GM18870 (cell line): ENCODE data around the gene CRISPLD2.

ENCODE experiments used
- ATAC-seq: cut with Tn5 transposase; IDR thresholded peaks from one replicate; pipeline ENCODE4 v1.9.1; 2021; ENCODE audit warnings: moderate library complexity; ENCODE audit not compliant: unreplicated experiment

Gene CRISPLD2

DNA sequence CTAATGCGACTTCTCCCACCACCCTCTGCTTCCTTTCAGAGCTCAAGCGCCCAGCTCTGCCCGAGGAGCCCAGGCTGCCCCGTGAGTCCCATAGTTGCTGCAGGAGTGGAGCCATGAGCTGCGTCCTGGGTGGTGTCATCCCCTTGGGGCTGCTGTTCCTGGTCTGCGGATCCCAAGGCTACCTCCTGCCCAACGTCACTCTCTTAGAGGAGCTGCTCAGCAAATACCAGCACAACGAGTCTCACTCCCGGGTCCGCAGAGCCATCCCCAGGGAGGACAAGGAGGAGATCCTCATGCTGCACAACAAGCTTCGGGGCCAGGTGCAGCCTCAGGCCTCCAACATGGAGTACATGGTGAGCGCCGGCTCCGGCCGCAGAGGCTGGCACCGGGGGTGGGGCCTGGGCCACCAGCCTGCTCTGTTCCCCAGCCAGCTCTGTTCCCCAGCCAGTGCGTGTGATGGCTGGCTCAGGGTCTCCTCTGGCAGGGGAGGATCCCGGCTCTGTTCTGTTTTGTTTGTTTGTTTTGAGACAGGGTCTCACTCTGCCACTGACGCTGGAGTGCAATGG lies 18.7 kb downstream of the CRISPLD2 start:
- ATAC-seq: no peak

DNA sequence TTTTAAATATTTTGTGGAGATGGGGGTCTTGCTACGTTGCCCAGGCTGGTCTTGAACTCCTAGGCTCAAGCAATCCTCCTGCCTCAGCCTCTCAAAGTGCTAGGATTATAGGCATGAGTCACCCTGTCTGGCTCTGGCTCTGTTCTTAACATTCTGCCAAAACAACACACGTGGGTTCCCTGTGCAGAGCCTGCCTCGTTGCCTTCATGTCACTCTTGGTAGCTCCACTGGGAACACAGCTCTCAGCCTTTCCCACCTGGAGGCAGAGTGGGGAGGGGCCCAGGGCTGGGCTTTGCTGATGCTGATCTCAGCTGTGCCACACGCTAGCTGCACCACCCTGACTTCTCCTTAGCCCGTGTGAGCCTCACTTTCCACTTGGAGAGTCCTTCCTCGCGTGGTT lies 19.3 kb downstream of the CRISPLD2 start:
- ATAC-seq: no peak

DNA sequence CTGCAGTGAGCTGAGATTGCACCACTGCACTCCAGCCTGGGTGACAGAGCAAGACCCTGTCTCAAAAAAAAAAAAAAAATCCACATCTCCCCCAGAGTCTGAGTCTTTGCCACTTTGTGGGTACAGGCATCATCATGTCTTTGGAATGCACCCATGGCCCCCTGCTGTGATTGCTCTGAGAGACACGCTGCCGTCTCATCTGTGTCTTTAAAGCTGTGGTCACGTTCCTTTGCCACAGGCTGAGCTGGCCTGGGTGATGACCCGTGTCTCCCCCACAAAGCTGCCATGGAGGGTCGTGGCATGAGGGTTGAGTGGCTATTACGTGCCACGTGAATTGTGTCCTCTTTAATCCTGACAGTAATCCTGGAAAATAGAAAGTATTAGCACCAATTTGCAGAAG lies 20.2 kb downstream of the CRISPLD2 start:
- ATAC-seq: no peak

DNA sequence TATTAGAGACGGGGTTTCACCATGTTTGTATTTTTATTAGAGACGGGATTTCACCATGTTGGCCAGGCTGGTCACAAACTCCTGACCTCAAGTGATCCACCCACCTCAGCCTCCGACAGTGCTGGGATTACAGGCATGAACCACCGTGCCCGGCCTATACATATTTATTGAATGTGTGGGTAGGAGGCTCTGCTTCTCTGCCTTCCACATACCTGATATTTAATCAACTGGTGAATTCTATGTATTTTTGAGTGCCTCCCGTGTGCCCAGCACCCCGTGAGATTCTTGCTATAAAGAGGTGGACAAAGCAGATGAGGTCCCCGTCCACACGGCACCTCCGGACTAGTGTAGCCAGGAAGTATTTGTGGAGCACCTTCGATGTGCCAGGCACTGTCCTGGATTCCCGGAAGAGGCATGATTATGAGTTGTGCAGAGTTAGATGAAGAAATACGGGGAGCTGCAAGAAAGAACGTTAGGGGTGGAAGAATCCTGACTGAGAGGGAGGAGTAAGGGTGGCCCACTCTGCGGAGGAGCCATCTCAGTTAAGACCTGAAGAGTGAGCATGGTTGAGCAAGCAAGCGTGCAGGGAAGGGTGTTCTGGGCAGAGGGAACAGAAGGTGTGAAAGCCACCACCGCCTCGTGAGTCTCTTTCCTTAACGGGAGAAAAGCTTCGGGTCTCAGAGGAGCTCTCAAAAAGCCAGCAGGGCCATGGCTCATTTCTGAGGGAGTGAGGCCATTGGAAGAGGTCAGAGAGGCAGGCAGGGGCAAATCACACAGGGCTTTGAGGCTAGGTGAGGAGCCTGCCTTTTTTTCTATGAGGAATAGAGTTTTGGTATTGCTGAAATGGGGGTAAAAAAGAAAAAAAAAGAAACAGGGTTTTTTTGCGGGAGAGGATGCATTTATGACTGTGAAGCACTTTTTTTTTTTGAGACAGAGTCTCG lies 21.2 kb downstream of the CRISPLD2 start:
- ATAC-seq: no peak

DNA sequence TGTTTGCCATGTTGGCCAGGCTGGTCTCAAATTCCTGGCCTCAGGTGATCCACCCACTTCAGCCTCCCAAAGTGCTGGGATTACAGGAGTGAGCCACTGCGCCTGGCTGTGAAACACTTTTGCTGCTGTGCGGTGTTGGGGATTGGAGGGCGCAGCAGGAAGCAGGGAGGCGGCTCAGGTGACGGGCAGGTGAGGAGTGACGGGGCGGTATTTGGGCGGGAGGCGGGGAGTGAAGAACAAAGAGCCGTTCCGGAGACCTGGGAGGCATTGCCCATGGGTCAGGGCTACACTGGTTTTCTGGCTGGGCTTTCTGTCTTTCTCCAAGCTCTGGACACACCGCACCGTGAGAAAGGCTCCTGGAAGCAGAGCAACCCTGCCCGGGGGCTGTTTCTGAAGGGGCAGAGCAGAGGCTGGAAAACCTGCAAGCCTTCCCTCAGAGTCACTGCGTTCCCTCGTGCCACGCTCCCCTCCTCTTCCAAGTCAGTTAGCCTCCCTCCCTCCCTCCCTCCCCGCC lies 22.1 kb downstream of the CRISPLD2 start:
- ATAC-seq: no peak

DNA sequence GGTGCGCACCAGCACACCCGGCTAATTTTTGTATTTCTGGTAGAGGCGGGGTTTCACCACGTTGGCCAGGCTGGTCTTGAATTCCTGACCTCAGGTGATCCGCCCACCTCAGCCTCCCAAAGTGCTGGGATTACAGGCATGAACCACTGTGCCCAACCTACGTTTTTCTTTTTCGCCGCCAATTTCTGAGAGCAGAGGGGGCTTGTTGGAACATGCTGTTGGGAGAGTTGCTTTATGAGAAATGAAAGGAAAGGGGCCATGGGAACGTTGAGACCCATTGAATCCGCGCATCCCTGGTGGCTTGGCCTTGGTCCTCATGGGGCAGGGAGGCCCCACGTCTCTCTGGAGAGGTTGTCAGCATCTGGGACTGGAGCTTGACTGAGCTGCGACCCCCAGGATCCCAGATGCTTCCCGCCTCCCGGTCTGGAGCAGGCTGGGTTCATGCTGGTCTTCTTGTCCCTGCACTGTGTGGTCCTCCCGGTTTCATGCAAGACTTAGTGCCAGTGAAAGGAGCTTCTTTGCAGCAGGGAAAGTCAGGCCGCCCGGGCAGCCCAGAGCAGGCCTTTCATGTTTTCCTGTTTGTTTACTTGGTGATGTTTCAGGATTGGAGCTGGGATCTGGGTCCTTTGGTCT lies 22.8 kb downstream of the CRISPLD2 start:
- no peak for ATAC-seq

DNA sequence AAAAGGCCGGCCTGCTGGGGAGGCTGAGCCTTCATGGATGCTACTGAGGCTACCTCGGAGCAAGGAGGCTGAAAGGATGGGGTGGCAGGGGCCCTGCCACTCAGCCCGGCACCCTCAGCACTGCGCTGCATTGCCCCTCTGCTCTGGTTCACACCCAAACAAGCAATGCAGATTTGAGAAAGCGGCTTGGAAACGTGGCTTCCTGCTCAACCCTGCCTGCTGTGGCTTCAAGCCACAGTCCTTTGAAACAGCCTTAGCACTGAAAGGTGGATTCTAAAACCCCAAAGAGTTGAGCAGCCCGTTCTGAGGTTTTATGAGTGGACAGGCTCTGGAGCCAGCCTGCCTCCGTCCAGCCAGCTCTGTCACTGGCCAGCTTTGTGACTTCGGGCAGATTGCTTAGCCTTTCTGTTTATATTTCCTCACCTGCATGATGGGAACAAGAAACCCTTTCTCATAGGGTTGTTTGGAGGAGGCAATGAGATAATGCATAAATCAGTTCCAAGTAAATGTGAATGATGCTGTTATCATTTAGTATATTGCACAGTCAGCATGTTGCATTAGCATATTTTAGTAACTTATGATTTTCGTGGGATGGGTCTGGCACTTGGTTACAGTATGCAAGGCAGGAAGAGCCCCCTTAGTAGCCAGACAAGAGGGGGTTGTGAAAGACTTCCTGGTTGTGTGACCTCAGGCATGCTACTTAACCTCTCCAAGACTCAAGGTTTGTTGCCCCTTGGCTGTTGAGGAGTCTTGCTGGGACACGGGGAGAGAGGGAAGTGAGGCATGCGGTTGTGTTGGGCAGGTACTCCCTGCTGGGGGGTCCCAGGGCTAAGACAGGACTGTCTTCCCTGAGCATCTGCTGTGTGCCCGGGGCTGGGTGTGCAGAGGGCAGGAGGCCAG lies 23.6 kb downstream of the CRISPLD2 start:
- no peak for ATAC-seq

DNA sequence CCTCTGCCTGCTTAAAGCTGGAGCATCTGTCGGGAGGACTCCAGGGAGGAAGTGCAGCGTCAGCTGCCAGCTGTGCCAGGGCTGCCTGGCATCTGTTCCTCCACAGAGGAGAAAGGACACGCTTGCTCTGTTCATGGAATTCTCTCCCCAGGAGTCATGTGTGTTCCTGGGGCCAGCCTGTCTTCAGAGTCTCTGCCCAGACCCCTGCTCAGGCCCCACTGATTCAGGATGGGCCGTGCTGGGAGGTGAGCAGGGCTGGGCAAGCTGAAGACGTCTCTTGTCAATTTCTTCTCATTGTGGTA lies 24.2 kb downstream of the CRISPLD2 start:
- no peak for ATAC-seq

DNA sequence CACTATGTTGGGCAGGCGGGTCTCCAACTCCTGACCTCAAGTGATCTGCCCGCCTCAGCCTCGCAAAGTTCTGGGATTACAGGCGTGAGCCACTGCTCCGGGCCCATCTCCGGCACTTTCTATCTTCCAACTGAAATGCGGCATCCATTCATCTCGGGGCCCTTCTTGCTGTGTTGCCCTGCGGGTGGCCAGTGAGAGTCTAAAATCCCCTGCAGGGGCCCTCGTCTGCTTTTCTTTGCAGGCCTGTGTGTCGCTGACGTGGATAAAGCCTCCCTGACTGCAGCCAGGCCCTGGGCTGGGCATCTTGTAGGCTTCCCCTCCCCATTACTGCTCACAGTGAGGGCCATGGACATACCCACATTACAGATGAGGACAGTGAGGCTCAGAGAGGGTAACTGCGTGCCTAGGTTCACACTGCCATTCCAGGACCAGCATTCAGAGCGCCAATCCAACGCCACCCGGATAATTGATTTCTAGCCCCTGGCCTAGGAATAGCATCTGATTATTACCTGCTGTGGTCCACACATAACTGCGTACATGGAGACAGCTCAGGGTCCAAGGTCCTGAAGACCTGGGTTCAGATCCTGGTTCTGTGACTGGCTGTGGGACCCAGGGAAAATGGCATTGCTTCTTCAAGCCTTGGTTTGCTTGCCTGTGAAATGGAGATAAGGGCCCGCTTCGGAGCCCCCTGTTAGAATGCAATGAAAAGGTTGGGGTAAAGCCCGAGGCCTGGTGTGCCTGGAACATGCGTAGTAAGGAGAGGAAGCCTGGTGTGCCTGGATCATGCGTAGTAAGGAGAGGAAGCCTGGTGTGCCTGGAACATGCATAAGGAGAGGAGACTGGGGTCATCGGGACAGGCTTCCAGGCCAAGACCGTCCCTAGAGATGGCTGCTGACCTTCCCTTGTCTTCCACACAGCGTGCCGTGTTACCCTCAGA lies 25.0 kb downstream of the CRISPLD2 start:
- no peak for ATAC-seq

DNA sequence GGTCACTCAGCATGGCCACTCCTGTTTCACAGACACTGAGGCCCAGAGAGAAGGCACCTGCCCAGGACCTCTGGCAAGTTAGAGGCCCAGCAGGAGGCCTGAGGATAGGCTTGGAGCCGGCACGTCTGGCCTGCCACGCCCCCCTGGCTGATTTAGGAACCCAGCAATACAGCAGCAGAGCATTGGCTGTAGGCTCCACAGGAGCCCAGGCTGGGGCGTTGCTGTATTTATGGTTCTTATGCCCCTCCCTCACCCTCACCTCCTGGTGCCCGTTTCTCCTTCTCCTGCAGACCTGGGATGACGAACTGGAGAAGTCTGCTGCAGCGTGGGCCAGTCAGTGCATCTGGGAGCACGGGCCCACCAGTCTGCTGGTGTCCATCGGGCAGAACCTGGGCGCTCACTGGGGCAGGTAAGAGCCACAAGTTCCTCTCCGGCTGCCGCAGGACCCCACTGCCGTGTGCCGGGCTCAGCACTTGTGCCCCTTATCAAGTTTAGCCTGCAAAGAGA lies 25.8 kb downstream of the CRISPLD2 start:
- no peak for ATAC-seq

DNA sequence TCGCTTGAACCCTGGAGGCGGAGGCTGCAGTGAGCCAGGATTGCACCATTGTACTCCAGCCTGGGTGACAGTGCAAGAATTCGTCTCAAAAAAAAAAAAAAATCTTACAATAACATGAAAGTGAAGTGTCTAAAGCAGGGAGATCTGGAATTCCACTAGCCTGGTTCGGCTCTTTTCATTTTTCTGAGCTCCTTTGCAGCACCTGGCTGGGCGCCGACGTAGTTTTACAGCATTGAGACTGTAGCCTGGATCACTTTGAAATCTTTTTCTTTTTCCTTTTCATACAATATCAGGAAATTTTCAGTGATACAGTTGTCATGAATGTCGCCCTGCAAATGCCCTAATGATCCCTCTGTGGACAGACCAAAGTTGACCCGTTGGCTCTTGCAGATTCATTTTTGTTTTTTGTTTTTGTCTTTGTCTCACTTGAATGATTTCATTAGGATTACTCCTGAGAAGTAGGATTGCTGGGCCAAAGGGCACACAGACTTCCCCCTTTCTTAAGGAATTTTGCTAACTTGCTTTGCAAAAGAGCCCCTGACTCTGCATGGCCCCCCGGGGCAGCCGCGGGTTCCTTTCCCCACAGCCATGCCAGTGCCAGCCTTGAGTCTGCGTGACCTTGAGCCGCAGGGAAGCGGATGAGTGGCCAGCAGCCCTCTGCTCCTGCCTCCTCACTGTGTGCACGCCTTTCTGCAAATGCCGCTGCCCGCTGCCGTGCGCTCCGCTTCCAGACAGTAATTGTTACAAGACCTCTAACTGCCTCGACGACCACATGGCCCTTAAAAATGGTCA lies 28.0 kb downstream of the CRISPLD2 start:
- ATAC-seq: no peak

DNA sequence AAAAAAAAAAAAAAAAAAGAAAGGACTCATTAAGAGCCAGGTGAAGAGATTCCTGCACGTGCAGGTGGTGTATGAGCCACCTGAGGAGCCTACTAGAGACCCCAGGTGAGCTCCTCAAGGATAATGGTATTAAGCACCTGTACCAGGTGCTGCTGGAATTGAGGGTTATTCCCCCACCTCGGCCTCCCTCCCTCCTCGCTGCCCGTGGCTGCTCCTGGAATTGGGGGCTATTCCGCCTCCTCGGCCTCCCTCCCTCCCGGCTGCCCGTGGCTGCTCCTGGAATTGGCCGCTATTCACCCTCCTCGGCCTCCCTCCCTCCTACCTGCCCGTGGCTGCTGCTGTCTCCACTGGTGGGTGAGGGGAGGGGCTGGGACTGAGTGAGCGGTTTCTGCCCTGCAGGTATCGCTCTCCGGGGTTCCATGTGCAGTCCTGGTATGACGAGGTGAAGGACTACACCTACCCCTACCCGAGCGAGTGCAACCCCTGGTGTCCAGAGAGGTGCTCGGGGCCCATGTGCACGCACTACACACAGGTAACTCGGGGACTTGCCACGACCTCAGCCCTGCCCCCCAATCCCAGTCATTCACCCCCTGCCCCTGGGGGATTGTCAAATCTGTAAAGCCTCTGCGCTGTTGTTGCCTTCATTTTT lies 29.3 kb downstream of the CRISPLD2 start:
- ATAC-seq: no peak

DNA sequence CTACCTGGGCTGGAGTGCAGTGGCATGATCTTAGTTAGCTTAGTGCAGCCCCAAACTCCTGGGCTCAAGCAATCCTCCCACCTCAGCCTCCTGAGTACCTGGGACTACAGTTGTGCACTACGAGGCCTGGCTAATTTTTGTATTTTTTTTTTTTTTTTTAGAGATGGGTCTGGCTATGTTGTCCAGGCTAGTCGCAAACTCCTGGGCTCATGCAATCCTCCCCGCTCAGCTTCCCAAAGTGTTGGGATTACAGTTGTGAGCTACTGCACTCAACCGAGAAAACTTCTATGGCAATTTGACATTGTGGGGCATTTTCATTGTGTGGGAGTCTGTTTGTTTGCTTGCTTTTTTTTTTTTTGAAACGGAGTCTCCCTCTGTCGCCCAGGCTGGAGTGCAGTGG lies 30.0 kb downstream of the CRISPLD2 start:
- ATAC-seq: no peak

DNA sequence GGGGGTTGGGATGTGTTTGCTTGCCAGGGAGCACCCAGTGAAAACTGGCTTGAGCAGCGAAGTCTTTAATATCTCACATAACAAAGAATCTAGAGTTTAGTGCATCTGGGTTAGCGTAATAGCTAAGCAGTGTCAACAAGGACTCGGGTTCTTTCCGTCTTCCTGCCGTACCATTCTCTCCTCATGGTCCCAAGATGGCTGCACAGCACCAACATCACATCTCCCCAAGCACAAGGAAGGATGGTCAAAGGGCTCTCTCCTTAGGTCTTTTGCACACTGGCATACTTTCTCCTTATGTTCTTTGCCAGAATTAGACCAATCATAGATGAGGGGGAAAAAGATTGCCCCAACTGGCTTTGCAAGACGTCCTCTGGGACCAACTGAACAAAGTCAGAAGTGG lies 30.9 kb downstream of the CRISPLD2 start:
- ATAC-seq: no peak

DNA sequence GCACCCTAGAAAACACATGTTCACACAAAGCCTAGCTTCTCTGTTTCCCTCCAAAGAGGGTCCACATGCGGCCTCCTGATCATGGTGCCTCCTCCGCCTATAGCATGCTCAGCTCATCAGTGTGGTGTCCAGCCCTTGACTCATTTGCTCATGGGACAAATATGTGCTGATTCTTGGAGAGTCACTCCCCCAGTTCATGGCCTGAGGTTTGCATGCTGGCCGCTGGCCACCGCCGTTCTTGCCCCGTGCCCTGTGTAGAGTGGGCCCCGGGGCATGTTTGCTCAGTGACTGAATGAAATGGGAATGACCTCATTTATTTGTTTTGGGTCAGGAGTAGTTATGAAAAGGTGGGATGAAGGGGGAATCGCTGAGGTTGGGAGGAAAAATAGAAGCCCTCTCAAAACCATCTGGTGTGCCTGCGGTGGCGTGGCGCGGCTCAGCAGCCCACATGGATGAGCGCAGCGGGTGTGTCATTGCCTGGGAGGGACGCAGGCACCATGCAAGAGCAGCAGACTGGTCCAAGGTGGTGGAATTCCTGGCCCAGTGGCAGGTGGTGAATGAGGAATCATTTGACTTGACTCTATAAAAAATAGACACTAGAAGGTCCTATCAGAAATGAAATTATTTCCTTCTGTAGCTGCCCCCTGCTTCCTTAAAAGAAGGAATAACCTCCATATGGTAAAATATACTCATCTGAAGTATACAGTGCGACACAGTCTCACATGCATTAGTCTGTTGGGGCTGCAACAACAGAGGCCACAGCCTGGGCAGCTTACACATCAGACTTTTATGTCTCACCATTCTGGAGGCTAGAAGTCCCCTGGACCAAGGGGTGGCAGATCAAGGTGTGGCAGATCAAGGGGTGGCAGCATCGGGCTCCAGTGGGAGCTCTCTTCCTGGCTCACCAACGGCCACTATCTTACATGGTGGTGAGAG lies 31.7 kb downstream of the CRISPLD2 start:
- ATAC-seq: no peak

DNA sequence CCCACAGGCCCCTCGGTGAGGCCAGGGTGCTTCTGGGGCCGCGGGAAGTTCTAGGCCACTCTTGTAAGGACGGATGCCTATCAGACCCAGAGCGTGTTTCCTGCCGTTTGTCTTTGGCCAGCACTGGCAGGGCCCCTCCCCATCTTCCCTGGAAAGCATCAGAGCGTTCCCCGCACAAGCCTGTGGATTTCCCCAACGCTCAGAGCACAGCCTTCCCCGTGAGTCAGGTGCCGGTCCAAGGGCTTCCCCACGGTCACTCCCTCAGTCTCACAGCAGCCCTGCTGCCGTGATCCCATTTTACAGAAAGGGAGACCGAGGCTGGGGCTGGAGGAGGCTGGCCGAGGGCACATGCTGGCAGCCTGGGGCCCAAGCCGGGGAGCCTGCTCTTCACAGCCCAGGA lies 33.7 kb downstream of the CRISPLD2 start:
- no peak for ATAC-seq

DNA sequence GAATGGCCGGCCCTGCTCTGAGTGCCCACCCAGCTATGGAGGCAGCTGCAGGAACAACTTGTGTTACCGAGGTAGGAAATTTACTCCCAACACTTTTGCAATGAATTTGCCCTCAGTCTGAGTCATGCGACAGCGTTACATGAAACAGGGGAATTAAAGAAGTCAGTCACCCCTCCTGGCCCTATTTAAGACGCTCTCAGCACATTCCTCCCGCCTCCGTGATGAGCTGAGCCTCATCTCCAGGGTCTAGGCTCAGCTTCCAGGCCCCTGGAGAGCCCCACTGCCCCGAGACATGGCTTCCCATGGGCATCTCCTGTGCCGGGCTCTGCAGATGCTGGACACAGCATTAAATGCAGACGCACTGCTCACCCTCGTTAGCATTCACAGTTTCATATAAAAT lies 35.0 kb downstream of the CRISPLD2 start:
- ATAC-seq: no peak
